ENCODE measurements around the gene BAIAP2L1. TPM values are rescaled to one million over a fixed set of nuclear protein-coding genes. Genes with fewer than 3 reads are reported as not detected.

BAIAP2L1 gene
- total RNA-seq, 1 donor from 2014 or later = 21.6 TPM

DNA sequence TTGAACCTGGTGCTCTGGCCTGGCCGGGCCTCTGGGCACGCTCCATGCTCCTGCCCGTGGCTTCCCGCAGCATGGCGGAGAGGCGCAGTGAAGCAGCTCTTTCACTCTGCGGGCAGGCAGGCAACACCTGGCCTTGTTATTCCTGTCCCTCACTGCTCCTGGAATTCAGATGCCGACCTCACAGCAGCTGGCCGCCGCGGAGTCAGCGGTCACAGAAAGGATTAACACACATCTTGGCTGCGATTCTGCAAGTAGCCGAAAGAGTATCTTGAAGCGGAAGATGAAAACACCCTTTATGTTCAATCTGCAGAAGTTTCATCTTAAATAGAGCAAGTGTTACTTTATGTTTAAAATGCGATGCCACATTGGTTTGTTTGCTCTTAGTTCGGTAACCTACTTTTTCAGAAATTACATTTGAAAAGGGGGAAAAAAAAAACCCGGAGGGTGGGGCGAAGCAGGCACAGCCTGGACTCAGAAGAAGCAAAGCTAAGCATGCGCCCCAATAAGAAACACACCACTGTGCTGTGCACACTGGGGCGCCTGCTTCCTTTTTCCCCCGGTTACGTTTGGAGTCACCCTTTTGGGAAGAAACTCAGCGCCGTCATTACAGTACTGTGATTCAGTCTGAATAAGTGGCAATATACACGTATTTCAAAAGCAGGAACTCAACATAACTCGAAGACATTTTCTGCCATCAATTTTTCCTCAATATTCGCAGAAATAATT lies 77.1 kb downstream of the BAIAP2L1 start:
- H3K9me3 ChIP-seq (ENCODE audit: insufficient read depth, low read depth, low read length) = no peaks in the 10 kb centered on the region
- no peak for FAIRE-seq
- H3K4me2 ChIP-seq (ENCODE audit: low read length) = peak overlapping the region; percentile 56
- TF ChIP-seq EZH2 (IDR thresholded peaks at IDR 0.05; ENCODE audit: insufficient read depth, low read length) = no peak
- TF ChIP-seq, protein P1, sequence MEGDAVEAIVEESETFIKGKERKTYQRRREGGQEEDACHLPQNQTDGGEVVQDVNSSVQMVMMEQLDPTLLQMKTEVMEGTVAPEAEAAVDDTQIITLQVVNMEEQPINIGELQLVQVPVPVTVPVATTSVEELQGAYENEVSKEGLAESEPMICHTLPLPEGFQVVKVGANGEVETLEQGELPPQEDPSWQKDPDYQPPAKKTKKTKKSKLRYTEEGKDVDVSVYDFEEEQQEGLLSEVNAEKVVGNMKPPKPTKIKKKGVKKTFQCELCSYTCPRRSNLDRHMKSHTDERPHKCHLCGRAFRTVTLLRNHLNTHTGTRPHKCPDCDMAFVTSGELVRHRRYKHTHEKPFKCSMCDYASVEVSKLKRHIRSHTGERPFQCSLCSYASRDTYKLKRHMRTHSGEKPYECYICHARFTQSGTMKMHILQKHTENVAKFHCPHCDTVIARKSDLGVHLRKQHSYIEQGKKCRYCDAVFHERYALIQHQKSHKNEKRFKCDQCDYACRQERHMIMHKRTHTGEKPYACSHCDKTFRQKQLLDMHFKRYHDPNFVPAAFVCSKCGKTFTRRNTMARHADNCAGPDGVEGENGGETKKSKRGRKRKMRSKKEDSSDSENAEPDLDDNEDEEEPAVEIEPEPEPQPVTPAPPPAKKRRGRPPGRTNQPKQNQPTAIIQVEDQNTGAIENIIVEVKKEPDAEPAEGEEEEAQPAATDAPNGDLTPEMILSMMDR (IDR thresholded peaks at IDR 0.05; ENCODE audit: insufficient read depth, low read depth, low read length) = no peak
- H4K20me1 ChIP-seq (ENCODE audit: insufficient read depth, low read length) = no peaks in the 10 kb centered on the region
- H3K4me3 ChIP-seq (ENCODE audit: insufficient read depth, low read depth, low read length) = peak overlapping the region; percentile 12
- peak overlapping the region; percentile 11 for H3K9ac ChIP-seq (ENCODE audit: low read length)
- H3K36me3 Mint-ChIP-seq (ENCODE audit: low read depth, unreplicated experiment) = peaks cover 3% of the 10 kb centered on the region
- H3K4me3 Mint-ChIP-seq (ENCODE audit: unreplicated experiment) = peak overlapping the region; percentile 70
- DNase-seq (ENCODE audit: low read depth) = peak; percentile 61
- H3K36me3 ChIP-seq (ENCODE audit: insufficient read depth, low read length) = no peaks in the 10 kb centered on the region
- no peaks in the 10 kb centered on the region for H3K9me3 Mint-ChIP-seq (ENCODE audit: unreplicated experiment)
- H3K27me3 Mint-ChIP-seq (ENCODE audit: low read depth, unreplicated experiment) = no peaks in the 10 kb centered on the region
- H2AFZ ChIP-seq (ENCODE audit: low read depth, low read length) = peak overlapping the region; percentile 59
- peaks cover 11% of the 10 kb centered on the region for H3K4me1 ChIP-seq (ENCODE audit: insufficient read depth, low read length)
- H3K27ac Mint-ChIP-seq (ENCODE audit: unreplicated experiment) = peak overlapping the region; percentile 35
- H3K4me1 Mint-ChIP-seq (ENCODE audit: low read depth, unreplicated experiment) = peaks cover 27% of the 10 kb centered on the region
- no peak overlapping the region for H3K27ac ChIP-seq (ENCODE audit: low read depth, low read length)
- H3K79me2 ChIP-seq (ENCODE audit: insufficient read depth, low read length) = no peaks in the 10 kb centered on the region
- no peaks in the 10 kb centered on the region for H3K27me3 ChIP-seq (ENCODE audit: insufficient read depth, low read length)

DNA sequence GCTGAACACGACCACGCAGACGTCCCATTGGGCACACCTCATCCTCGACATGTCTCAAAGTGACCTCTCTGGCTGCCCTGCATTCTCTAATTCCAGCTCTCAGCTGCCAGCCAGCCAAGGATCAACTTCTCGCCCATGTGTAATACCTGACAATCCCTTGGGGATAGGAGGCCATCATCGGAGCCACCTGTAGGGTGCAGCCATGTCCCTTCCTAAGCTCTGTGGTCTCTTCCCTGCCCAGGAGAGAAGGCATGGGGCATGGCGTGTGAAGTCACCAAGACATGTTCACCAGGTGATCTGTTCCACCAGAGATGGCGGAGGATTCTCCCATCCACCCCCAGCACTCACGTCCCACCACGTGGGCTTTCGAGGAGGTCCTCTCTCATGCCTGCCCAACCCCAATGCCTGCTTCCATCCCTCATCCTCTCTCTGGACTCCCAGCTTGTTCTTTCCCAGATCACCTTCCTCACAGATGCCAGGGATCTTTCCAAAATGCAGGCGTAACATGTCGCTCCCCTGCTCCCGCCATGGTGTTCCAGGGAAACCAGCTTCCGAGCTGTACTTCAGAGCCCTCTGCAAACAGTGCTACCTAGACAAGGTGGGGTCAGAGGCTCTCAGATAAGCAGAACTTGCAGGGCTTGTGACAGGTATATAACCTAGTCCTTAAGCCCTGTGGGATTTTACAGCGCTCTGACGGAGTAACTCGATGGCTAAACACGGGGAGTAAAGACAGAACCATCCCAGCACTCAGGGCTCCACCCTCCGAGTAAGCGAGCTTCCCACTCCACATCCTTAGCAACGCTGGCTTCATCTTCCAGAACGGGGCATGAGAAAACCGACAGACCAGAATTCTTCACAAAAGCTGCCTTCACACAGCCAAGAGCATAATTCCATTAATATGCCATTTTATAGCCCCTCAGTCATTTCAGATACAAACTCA lies 78.3 kb downstream of the BAIAP2L1 start:
- Mint-ChIP-seq H3K27ac (ENCODE audit: unreplicated experiment) (no peak overlapping the region), H3K4me3 (ENCODE audit: unreplicated experiment) (no peak overlapping the region), H3K36me3 (ENCODE audit: low read depth, unreplicated experiment) (peaks cover 6% of the 10 kb centered on the region), H3K4me1 (ENCODE audit: low read depth, unreplicated experiment) (peaks cover 19% of the 10 kb centered on the region), H3K9me3 (ENCODE audit: unreplicated experiment) (no peaks in the 10 kb centered on the region), H3K27me3 (ENCODE audit: low read depth, unreplicated experiment) (no peaks in the 10 kb centered on the region)
- Histone ChIP-seq H3K9ac (ENCODE audit: low read length) (no peak overlapping the region), H3K79me2 (ENCODE audit: insufficient read depth, low read length) (no peaks in the 10 kb centered on the region), H4K20me1 (ENCODE audit: insufficient read depth, low read length) (no peaks in the 10 kb centered on the region), H3K27ac (ENCODE audit: low read depth, low read length) (no peak overlapping the region), H3K36me3 (ENCODE audit: insufficient read depth, low read length) (no peaks in the 10 kb centered on the region), H3K4me3 (ENCODE audit: insufficient read depth, low read depth, low read length) (no peak overlapping the region), H3K4me2 (ENCODE audit: low read length) (peak overlapping the region; percentile 56), H2AFZ (ENCODE audit: low read depth, low read length) (no peak overlapping the region), H3K27me3 (ENCODE audit: insufficient read depth, low read length) (no peaks in the 10 kb centered on the region), H3K4me1 (ENCODE audit: insufficient read depth, low read length) (peaks cover 6% of the 10 kb centered on the region), H3K9me3 (ENCODE audit: insufficient read depth, low read depth, low read length) (no peaks in the 10 kb centered on the region)
- no peak for DNase-seq (ENCODE audit: low read depth)
- no peak for TF ChIP-seq EZH2 (IDR thresholded peaks at IDR 0.05; ENCODE audit: insufficient read depth, low read length)
- TF ChIP-seq, protein P1 (IDR thresholded peaks at IDR 0.05; ENCODE audit: insufficient read depth, low read depth, low read length) = no peak
- FAIRE-seq = no peak
